HG03280 (cell line): ENCODE results near the gene PTPRA.
"Not testable (repeated sequence)": the region's sequence is repeated elsewhere in the genome, so short reads cannot be mapped to it uniquely, and the experiment has no call there.

Experiments
- ATAC-seq: cut with Tn5 transposase; IDR thresholded peaks from one replicate; pipeline ENCODE4 v1.9.1; 2021; ENCODE audit warnings: mild to moderate bottlenecking, moderate library complexity; ENCODE audit not compliant: unreplicated experiment

The PTPRA gene

GRCh38 chr20:2883726-2884637 is 10.7 kb downstream of the PTPRA start:
- ATAC-seq: no peak

- ATAC-seq: no peak
Observed at GRCh38 chr20:2887715-2888114, 14.4 kb downstream of the PTPRA start.

GRCh38 chr20:2888224-2888955 is 15.1 kb downstream of the PTPRA start:
- ATAC-seq: no peak

- ATAC-seq: no peak
Observed at GRCh38 chr20:2889209-2889608, 15.9 kb downstream of the PTPRA start.

- no peak for ATAC-seq
Observed at GRCh38 chr20:2889797-2890196, 16.5 kb downstream of the PTPRA start.

GRCh38 chr20:2890742-2891141 is 17.5 kb downstream of the PTPRA start:
- ATAC-seq: no peak

- ATAC-seq: no peak
Observed at GRCh38 chr20:2891343-2891742, 18.1 kb downstream of the PTPRA start.

- no peak for ATAC-seq
Observed at GRCh38 chr20:2892376-2892775, 19.1 kb downstream of the PTPRA start.

GRCh38 chr20:2894221-2894620 is 20.9 kb downstream of the PTPRA start:
- ATAC-seq: no peak

- ATAC-seq: not testable (repeated sequence)
Observed at GRCh38 chr20:2895154-2895553, 21.9 kb downstream of the PTPRA start.

GRCh38 chr20:2899243-2899642 is 26.0 kb downstream of the PTPRA start:
- no peak for ATAC-seq

GRCh38 chr20:2900845-2901592 is 27.7 kb downstream of the PTPRA start:
- ATAC-seq: no peak

- ATAC-seq: no peak
Observed at GRCh38 chr20:2902291-2902690, 29.0 kb downstream of the PTPRA start.

- no peak for ATAC-seq
Observed at GRCh38 chr20:2902818-2903217, 29.5 kb downstream of the PTPRA start.

- no peak for ATAC-seq
Observed at GRCh38 chr20:2903686-2904085, 30.4 kb downstream of the PTPRA start.

GRCh38 chr20:2907519-2907918 is 34.2 kb downstream of the PTPRA start:
- no peak for ATAC-seq

- no peak for ATAC-seq
Observed at GRCh38 chr20:2909953-2910352, 36.7 kb downstream of the PTPRA start.

- no peak for ATAC-seq
Observed at GRCh38 chr20:2911200-2911599, 37.9 kb downstream of the PTPRA start.

GRCh38 chr20:2914160-2914559 is 40.9 kb downstream of the PTPRA start:
- no peak for ATAC-seq

- ATAC-seq: no peak
Observed at GRCh38 chr20:2917266-2917665, 44.0 kb downstream of the PTPRA start.
